ENCODE results near the gene PPP6R2. TPM values are rescaled to one million over a fixed set of nuclear protein-coding genes. Genes with fewer than 3 reads are reported as not detected.

PPP6R2 gene
- total and polyA plus RNA-seq, 9 of the 15 experiments (the other 6 are each of a cell fraction or from before 2014, with no cell fraction given), result 0.32 to 39.8 (median 21.4) TPM

DNA sequence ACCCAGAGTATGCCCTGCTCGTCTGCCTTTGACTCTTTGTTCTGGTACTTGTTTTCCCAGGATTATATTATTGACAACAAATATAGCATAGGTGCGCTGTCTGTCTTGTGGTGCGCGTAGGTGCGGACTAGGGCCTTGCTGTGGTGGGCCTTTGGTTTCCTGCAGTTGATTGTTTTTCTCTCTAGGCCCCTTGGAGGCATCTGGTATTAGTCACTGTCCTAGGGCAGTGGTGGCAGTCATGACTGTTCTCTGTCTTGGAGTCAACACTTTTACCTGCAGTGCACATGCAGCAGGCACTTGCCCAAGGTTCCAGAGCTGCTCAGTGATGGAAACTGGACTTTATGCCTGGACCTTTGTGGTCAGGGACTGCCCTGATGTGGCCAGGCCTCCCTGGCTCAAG, 18.6 kb downstream of the PPP6R2 start:
- Histone ChIP-seq H3K4me3 (no peak overlapping the region), H3K9me3 (replicated peaks; ENCODE audit: control insufficient read depth, insufficient read depth, low read depth, low read length) (no peaks in the 10 kb centered on the region), H3K4me2 (ENCODE audit: insufficient read depth, low read length) (no peak overlapping the region), H3K9ac (ENCODE audit: insufficient read depth in 1 of 2, low read depth in 2 of 2, low read length in 2 of 2) (no peak overlapping the region), H2AFZ (ENCODE audit: low read depth, low read length) (no peak overlapping the region), H3K9me1 (ENCODE audit: control insufficient read depth, insufficient read depth, low read length) (peaks cover 6% of the 10 kb centered on the region), H3K27me3 (ENCODE audit: control insufficient read depth in 2 of 2, insufficient read depth in 2 of 2, low read length in 2 of 2) (no peaks in the 10 kb centered on the region), H3K27ac (ENCODE audit: extremely low read depth, low read depth, low read length) (no peak overlapping the region), H3K4me1 (replicated peaks in 1 of 2; ENCODE audit: control insufficient read depth in 2 of 2, insufficient read depth in 2 of 2, low read length in 2 of 2) (no peaks in the 10 kb centered on the region; a peak in 1 of 5 replicates), H4K20me1 (replicated peaks; ENCODE audit: control insufficient read depth, insufficient read depth, low read length) (0 out of 2 replicates have a peak, but pooled peaks cover 22% of the 10 kb centered on the region), H3K79me2 (ENCODE audit: control insufficient read depth, insufficient read depth, low read length) (peaks cover 85% of the 10 kb centered on the region), H3K36me3 (ENCODE audit: control insufficient read depth, insufficient read depth, low read length) (peaks cover 29% of the 10 kb centered on the region; the same call in 2 of the 3 replicates)
- no peak for ATAC-seq
- DNase-seq (ENCODE audit: extremely low read depth in 1 of 4, low spot score in 3 of 4), result no peak
- ChIA-PET POLR2A (no interaction called here), CTCF (ENCODE audit: low intra/inter-chr PET ratio) (no interaction called here)
- intact Hi-C loops (cut with micrococcal nuclease) (no loop called here), in situ Hi-C loops (cut with MboI) (no loop called here)
- WGBS (ENCODE audit: insufficient coverage, low coverage, missing lambda C conversion rate), result 97% methylated on average over 5 of the region's 5 CpGs
- no peak for TF ChIP-seq MAFG (tag; conservative IDR thresholded peaks at IDR 0.05)
- TF ChIP-seq, protein P1, sequence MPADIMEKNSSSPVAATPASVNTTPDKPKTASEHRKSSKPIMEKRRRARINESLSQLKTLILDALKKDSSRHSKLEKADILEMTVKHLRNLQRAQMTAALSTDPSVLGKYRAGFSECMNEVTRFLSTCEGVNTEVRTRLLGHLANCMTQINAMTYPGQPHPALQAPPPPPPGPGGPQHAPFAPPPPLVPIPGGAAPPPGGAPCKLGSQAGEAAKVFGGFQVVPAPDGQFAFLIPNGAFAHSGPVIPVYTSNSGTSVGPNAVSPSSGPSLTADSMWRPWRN (IDR thresholded peaks at IDR 0.05; ENCODE audit: low read depth), result no peak
- no peak for TF ChIP-seq POLR2B (IDR thresholded peaks at IDR 0.05; ENCODE audit: low read depth, partially characterized antibody)
- TF ChIP-seq FUS (optimal IDR thresholded peaks at IDR 0.05; ENCODE audit: low read depth, low read length), result no peak
- no peak for TF ChIP-seq SP1 (CRISPR knock-in tag; IDR thresholded peaks at IDR 0.05)
- no peak for TF ChIP-seq BCOR (IDR thresholded peaks at IDR 0.05)
- TF ChIP-seq KLF1 (tag; IDR thresholded peaks at IDR 0.05), result no peak
- no peak for TF ChIP-seq GATAD2B (IDR thresholded peaks at IDR 0.05; ENCODE audit: borderline replicate concordance)
- TF ChIP-seq, protein P2, sequence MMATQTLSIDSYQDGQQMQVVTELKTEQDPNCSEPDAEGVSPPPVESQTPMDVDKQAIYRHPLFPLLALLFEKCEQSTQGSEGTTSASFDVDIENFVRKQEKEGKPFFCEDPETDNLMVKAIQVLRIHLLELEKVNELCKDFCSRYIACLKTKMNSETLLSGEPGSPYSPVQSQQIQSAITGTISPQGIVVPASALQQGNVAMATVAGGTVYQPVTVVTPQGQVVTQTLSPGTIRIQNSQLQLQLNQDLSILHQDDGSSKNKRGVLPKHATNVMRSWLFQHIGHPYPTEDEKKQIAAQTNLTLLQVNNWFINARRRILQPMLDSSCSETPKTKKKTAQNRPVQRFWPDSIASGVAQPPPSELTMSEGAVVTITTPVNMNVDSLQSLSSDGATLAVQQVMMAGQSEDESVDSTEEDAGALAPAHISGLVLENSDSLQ (IDR thresholded peaks at IDR 0.05), result no peak
- TF ChIP-seq FOXK1 (CRISPR knock-in tag; IDR thresholded peaks at IDR 0.05; ENCODE audit: borderline replicate concordance), result no peak
- TF ChIP-seq, protein P3, sequence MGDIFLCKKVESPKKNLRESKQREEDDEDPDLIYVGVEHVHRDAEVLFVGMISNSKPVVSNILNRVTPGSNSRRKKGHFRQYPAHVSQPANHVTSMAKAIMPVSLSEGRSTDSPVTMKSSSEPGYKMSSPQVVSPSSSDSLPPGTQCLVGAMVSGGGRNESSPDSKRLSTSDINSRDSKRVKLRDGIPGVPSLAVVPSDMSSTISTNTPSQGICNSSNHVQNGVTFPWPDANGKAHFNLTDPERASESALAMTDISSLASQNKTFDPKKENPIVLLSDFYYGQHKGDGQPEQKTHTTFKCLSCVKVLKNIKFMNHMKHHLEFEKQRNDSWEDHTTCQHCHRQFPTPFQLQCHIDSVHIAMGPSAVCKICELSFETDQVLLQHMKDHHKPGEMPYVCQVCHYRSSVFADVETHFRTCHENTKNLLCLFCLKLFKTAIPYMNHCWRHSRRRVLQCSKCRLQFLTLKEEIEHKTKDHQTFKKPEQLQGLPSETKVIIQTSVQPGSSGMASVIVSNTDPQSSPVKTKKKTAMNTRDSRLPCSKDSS (IDR thresholded peaks at IDR 0.05; ENCODE audit: low read depth, partially characterized antibody), result no peak
- no peak for TF ChIP-seq TAF7 (tag; IDR thresholded peaks at IDR 0.05)
- TF ChIP-seq ZNF561 (CRISPR knock-in tag; conservative IDR thresholded peaks at IDR 0.05), result no peak
- TF ChIP-seq STAT5A (IDR thresholded peaks at IDR 0.05; ENCODE audit: borderline replicate concordance, low read length), result no peak
- TF ChIP-seq SPI1 (IDR thresholded peaks at IDR 0.05; ENCODE audit: borderline replicate concordance, low read depth, low read length), result no peak
- no peak for TF ChIP-seq KDM5B (IDR thresholded peaks at IDR 0.05; ENCODE audit: insufficient replicate concordance, low read depth, low read length)
- no peak for TF ChIP-seq OTX1 (CRISPR knock-in tag; IDR thresholded peaks at IDR 0.05)
- no peak for TF ChIP-seq CCNT2 (IDR thresholded peaks at IDR 0.05; ENCODE audit: borderline replicate concordance, extremely low read depth, insufficient read length, low read depth, low read length)
- TF ChIP-seq MXI1 (IDR thresholded peaks at IDR 0.05; ENCODE audit: low read depth, low read length), result no peak
- TF ChIP-seq MED1 (CRISPR knock-in tag; IDR thresholded peaks at IDR 0.05; ENCODE audit: borderline replicate concordance), result no peak
- no peak for FAIRE-seq
- BruUV-seq (replicated peaks), result no TSS peak
